Activated CD4-positive, alpha-beta T cell treated with anti-CD3 and anti-CD28 coated beads for 4 hours (primary cell): ENCODE data around the gene ANKRD36B.
"Not testable (repeated sequence)": the region's sequence is repeated elsewhere in the genome, so short reads cannot be mapped to it uniquely, and the experiment has no call there.

ENCODE experiments used
- DNase-seq, 2 donors: peaks; one replicate each; pipeline ENCODE4 v3.0.0-alpha.2; 2020

The ANKRD36B gene

DNA sequence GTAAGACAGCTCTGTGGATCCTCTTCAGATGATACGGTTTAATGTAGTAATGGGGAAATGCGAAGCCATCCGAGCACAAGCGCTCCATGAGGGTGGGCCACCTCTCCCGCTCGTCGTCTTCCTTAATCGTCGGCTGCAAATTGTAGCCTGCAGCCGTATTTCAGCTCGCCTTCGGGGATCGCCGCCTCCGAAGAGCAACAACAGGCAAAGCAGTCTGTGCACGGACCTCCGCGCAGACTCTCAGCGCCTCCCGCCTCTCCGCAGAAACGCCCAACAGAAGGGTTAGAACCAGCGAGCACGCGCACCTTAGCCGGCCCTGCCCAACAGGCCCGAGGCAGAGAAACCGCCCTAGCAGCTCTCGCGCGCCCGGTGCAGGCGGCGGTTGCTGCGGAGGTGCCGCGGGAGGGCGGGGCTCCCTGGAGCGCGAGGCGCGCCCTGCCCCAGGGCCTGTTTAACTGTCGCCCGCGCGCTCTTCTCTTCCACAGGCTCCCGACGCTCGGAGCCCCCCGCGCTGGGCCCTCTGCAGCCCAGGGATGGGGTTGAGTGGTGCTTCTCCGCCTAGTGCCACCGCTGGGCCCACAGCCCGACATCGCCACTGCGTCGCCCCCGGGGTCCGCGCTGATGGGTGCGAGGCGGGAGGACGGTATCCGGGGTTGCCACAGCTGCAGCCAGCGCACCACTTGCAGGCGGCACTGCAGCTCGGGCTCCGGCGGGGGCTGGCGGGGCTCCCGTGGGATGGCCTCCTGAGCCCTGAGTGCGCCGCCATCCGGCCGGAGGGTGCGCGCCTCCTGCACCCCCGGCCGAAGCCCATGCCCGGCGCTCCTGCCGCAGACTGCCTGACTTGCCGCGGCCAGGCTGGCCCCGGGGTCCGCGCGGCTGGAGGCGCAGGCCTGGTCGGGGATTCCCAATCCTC lies at the start of gene ANKRD36B:
ANKRD36B (minus strand) TSS at position 280 of the 913 bp plus-strand sequence; CDS start at position 88, 192 bp downstream.
- DNase-seq: peak; percentile 39 to 64

GRCh38 chr2:97626049-97626430 lies 36.4 kb upstream of the ANKRD36B start:
- DNase-seq: not testable (repeated sequence)

DNA sequence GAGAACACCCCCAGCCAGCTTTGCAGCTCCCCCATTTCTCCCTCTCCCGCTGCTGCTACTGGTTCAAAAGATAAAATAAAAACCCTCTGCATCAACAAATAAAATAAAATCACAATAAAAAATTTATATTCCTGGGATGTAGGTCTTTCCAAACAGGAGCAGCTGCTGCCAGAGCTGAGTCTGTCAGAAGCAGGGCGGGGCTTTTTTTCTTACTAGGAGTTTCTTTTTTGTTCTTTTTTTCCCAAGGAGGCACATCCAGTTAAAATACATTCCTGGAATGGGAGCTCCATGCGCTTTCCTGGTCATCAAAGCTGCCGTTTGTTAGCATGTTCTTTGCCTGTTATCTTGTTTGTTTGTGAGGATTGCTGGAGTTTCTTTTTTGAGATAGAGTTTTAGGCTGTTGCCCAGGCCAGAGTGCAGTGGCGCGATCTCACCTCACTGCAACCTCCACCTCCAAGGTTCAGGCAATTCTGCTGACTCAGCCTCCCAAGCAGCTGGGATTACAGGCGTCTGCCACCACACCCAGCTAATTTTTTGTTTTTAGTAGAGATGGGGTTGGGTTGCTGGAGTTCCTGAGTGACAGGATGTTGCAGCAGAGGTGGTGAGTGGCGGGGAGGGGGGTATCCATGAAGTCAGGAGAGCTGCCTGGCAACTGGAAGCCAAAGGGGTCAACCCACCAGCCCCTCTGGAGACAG lies 35.8 kb upstream of the ANKRD36B start:
- not testable (repeated sequence) for DNase-seq

DNA sequence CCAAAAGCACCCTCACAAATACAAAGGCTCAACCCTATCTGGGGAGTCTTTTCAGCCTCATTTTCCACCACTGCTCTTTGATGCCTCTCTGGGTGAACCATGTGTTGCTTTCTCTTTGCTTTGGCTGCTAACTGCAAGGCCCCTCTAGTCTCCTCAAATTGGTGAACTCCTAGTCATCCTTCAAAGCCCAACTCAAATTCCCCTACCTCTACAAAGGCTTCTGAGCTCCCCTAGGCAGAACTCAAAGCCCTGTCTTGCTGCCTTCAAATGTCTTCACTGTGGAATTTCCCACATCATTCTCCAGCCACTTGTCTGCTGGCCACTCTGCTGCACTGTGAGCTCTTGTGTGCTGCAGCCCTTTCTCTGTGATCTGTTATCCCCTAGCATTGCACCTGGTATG lies 33.3 kb upstream of the ANKRD36B start:
- DNase-seq: not testable (repeated sequence)

- DNase-seq: not testable (repeated sequence)
These were observed 30.8 kb upstream of the ANKRD36B start for GRCh38 chr2:97620492-97620891.

DNA sequence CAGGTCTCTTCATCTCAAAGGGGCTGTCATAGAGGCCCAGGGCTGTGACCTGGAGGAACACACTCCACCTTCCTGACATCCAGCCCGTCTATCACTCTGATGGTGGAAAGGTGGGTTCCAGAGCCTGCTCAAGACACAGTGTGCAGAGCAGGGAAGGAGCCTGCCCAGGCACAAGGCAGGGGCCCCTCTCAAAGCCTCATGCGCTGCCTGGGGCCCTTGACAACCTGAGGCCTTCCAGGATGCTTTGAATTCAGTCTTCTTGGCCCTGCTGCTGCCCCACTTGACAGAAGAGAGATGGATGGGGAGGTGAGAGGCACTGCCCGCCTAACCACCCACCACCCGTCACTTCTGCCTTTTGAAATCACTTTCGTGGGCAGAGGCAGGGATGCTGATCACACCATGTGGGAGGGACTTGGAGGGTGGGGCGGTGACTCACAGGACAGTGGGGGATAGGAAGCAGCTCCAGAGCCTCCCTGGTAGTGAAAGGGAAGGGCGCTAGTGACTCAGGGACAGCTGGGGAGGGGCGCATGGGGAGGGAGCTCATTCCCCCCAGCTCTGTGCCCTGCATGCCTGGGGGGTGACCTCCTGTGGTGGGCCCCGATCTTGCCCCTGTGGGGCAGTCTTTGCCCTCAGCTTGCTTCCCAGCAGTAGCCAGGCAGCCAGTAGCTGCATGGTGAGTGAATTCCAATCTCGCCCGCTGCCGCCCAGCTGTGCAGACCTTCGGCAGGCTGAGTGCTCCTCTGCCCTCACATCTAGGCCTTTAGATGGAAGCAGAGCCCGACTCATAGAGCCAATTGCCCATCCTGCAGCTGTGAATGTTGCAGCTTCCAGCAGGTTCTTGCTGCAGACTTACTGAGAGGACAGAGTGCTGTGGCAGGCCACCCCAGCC lies 29.5 kb upstream of the ANKRD36B start:
- not testable (repeated sequence) for DNase-seq

- no peak for DNase-seq
These were observed 28.2 kb upstream of the ANKRD36B start for GRCh38 chr2:97617911-97618310.

GRCh38 chr2:97615746-97616145 lies 26.1 kb upstream of the ANKRD36B start:
- DNase-seq: not testable (repeated sequence)

GRCh38 chr2:97611895-97612294 lies 22.2 kb upstream of the ANKRD36B start:
- not testable (repeated sequence) for DNase-seq

DNA sequence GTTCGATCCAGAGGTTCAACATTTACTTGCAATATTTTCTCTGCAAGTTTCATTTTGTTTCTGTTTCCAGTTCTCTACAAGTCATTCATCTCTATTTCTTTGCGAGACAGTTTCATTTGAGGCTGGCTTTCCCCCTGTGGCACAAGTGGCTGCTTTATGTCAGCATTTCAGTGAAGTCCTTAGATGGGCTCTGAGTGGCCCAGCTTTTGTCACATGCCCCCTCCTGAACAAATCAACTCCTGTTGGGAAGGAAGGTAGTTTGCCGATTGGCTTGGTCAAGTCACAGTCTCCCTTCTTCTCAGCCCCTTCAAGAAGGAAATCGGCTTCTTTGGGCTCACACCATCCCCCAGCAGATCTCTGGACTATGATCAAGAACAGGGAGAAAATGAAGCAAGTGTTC lies 19.1 kb upstream of the ANKRD36B start:
- DNase-seq: not testable (repeated sequence)

DNA sequence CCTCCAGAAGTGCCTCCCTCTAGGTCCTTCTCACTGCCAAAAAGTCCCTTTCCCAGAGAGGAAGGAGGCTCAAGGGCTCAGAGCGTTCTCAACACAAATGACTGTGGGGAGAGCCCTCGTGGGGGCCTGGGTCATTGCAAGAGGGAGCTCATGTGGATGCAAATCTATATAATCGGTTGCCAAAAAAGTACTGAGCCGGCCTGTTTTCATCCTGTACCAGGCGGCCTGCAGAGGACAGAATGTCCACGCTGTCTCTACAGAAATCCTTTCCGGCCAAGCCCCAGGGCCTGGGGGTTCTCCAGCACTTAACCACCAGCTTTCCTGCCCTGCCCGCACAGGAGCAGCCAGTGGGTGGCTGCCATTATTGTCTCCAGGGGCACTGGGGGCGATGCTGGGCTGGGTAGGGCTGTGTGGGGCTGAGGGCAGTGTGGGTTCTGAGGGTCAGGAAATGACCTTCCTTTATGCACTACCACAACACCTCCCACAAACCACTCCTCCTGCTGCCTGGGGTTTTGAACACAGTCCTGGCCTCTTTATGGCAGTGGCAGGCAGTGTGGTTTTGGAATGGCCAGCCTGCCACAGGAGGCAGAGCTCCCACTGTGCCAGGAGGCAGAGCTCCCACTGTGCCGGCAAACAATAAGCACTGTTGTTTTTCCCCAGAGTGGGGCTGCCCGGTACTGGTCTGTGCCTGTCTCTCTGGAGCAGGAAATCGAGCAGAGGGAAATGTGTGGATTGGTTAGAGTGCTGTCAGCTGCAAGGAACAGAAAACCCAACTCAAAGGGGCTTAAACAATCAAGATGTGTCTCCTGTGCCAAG lies 16.1 kb upstream of the ANKRD36B start:
- not testable (repeated sequence) for DNase-seq

DNA sequence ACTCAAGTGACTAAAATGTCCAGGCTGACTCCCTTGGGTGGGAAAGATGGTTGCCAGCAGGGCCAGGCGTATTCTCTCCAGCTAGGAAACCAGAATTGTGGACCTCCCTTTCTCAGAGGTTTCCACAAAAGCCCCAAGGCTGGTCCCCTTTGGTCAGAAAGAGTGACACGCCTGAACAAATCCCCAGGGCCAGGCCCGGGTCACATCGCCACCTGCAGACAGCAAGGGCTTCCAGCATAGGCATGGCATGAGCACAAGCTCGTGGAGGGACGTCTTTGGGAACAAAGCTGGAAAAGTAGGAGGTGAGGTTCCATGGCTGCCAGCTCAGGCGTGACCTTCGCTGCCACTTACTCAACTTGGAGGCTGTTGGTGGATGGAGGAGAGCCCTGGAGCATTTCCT lies 15.4 kb upstream of the ANKRD36B start:
- DNase-seq: not testable (repeated sequence)

- DNase-seq: not testable (repeated sequence)
These were observed 11.9 kb upstream of the ANKRD36B start for GRCh38 chr2:97601537-97601936.

DNA sequence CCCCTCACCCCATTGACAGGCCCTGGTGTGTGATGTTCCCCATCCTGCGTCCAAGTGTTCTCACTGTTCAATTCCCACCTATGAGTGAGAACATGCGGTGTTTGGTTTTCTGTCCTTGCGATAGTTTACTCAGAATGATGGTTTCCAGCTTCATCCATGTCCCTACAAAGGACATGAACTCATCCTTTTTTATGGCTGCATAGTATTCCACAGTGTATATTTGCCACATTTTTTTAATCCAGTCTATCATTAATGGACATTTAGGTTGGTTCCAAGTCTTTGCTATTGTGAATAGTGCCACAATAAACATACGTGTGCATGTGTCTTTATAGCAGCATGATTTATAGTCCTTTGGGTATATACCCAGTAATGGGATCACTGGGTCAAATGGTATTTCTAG lies 6.5 kb upstream of the ANKRD36B start:
- not testable (repeated sequence) for DNase-seq

DNA sequence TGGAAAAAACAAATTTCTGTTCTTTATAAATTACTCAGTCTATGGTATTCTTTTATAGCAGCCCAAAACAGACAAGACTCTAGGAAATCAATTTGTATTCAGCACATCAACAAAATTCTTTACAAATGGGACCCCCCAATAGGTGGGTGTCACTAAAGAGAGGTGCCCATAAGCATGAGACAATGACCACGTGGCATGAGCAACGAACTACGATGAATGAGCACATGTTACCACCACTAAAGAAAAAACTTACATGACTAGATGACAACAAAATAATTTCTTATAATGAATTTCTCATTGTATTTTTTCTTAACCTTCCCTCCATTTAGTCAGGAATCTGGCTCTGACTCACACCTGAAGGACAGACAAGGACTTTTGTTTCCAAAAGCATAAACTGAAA lies 3.8 kb upstream of the ANKRD36B start:
- not testable (repeated sequence) for DNase-seq

DNA sequence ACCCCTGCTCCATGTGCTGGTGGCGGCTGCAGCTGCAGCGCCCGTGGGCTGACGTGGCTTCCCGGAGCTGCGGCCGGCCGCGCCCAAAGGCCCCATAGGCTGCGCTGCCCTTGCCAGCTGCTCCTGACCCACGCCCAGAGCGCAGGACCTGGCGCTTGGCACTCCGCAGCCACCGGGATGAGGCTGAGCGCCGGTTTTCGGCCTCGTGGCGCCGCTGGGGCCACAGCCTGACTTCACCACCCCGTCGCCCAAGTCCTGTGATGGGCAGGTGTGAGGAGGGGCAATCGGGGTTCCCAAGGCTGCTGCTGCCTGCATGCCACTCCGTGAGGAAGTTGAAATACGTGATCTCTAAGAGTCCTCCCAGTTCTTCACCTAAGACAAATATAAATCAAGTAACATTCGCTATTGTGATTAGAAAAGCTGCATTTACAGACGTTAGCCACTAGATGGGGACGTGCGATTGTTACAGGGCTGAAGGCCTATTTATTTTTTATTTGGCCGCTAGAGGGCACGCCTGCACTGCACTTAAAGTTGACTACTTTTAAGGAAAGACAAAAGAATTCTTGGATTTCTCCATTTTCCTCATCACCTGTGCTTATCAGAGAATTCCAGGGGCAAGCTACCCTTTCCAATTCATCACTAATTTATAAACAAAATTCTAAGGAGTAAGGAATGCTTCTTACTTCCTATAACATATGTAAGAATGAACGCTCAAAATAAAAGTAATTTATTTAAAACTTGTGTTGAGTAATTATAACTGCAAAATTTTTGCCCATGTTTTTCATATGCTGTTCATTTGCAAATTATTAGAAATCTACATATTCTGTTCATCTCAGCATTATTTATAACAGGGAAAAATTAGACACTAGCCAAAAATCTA lies 1.1 kb upstream of the ANKRD36B start:
- DNase-seq: peak; percentile 72 to 80

DNA sequence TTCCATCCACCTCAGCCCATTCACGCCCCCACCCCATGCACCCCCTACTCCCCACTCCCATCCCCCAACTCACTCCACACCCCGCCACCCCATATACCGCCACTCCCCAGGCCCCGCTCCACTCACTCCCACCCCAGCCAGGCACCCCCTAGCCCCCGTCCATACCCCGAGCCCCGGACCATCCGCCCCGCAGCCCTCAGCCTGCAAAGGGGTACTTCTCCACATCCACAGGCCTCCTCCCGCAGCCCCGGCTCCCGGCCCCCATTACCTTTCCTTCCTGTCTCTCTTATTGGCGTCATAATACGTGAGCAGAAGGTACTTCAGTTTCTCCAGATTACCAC lies 450 bp downstream of the ANKRD36B start:
- DNase-seq: not testable (repeated sequence)

- not testable (repeated sequence) for DNase-seq
These were observed 24.0 kb downstream of the ANKRD36B start for GRCh38 chr2:97565674-97566073.

GRCh38 chr2:97552406-97552805 lies 37.3 kb downstream of the ANKRD36B start:
- DNase-seq: not testable (repeated sequence)

DNA sequence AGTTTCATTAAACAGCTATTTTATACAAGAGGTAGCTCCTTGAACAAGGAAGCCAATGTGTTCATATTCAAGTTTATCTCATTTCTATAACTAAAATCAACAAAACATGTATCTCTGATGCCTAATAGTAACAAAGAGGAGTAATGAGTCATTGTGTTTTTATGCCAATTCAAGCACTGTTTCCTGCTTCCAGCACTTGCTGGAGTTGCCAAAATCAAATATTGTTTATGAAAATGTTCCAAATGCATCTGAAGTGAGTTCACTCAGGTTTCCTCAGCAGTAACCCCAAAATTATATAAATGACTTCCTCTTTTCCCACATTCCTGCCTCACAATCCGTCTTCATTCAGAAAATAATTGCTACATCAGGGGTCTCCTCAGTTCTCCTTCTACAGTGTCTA lies 39.2 kb downstream of the ANKRD36B start:
- DNase-seq: not testable (repeated sequence)

GRCh38 chr2:97549058-97549457 lies 40.6 kb downstream of the ANKRD36B start:
- not testable (repeated sequence) for DNase-seq
